Stimulated activated CD4-positive, alpha-beta T cell treated with anti-CD3 and anti-CD28 coated beads, TNF-alpha, amount 100 ng/mL, for 4 hours (primary cell): ENCODE data around the gene SMAD6.

Experiments used
- DNase-seq, 3 experiments: peaks; one replicate each; pipeline ENCODE4 v3.0.0-alpha.2; 2020; ENCODE audit warnings: low read depth in 3 of 3

The SMAD6 gene

GRCh38 chr15:66775127-66776105 lies 73.4 kb downstream of the SMAD6 start:
- DNase-seq = no peak

GRCh38 chr15:66777054-66777453 lies 75.0 kb downstream of the SMAD6 start:
- DNase-seq = no peak

GRCh38 chr15:66777596-66778313 lies 75.7 kb downstream of the SMAD6 start:
- no peak for DNase-seq

- no peak for DNase-seq
These were observed 76.3 kb downstream of the SMAD6 start for GRCh38 chr15:66778314-66778665.

- DNase-seq = no peak
These were observed 76.7 kb downstream of the SMAD6 start for GRCh38 chr15:66778716-66779115.

- DNase-seq = no peak
These were observed 77.4 kb downstream of the SMAD6 start for GRCh38 chr15:66779331-66780009.

- DNase-seq = no peak
These were observed 78.3 kb downstream of the SMAD6 start for GRCh38 chr15:66780172-66780972.

- no peak for DNase-seq
These were observed 79.1 kb downstream of the SMAD6 start for GRCh38 chr15:66780973-66781718.

- no peak for DNase-seq
These were observed 80.7 kb downstream of the SMAD6 start for GRCh38 chr15:66782785-66783184.

- DNase-seq = no peak
These were observed 81.3 kb downstream of the SMAD6 start for GRCh38 chr15:66783314-66783713.

GRCh38 chr15:66783725-66784124 lies 81.7 kb downstream of the SMAD6 start:
- DNase-seq = no peak

GRCh38 chr15:66784174-66784573 lies 82.1 kb downstream of the SMAD6 start:
- DNase-seq = no peak

- DNase-seq = no peak
These were observed 83.6 kb downstream of the SMAD6 start for GRCh38 chr15:66785637-66786036.

GRCh38 chr15:66786222-66786621 lies 84.2 kb downstream of the SMAD6 start:
- DNase-seq = no peak

- DNase-seq = no peak
These were observed 84.9 kb downstream of the SMAD6 start for GRCh38 chr15:66786708-66787488.

- no peak for DNase-seq
These were observed 85.4 kb downstream of the SMAD6 start for GRCh38 chr15:66787489-66787871.

GRCh38 chr15:66788024-66788423 lies 86.0 kb downstream of the SMAD6 start:
- no peak for DNase-seq

- DNase-seq = no peak
These were observed 87.3 kb downstream of the SMAD6 start for GRCh38 chr15:66789029-66790025.

GRCh38 chr15:66795851-66796250 lies 93.8 kb downstream of the SMAD6 start:
- DNase-seq = no peak
